Fibroblast of villous mesenchyme (primary cell): ENCODE data around the gene EXOSC7. TPM values are rescaled to one million over a fixed set of nuclear protein-coding genes. Genes with fewer than 3 reads are reported as not detected.
A peak's percentile ranks its signal among the peaks of the same experiment; 100 is the strongest.

ENCODE experiments used
- DNase-seq: peaks from one replicate; pipeline ENCODE4 v3.0.0-alpha.2; 2010; ENCODE audit warnings: low read depth
- H3K4me3 ChIP-seq: 2 replicates; pipeline ENCODE4 v1.5.1; 2011; ENCODE audit warnings: low read depth, mild to moderate bottlenecking, low read length
- CTCF ChIP-seq: IDR thresholded peaks from 2 replicates; pipeline ENCODE4 v1.5.1; 2012; ENCODE audit warnings: low read depth, mild to moderate bottlenecking, low read length; ENCODE audit not compliant: insufficient read depth
- total RNA-seq: library from RNA; depleted of rRNA; stranded (reverse); fragments of >200 nt; gene quantifications from 2 replicates; pipeline ENCODE4 v1.2.3, GENCODE V29; 2012

Gene EXOSC7
- total RNA-seq = 27.1 and 32.4 TPM in 2 replicates

DNA sequence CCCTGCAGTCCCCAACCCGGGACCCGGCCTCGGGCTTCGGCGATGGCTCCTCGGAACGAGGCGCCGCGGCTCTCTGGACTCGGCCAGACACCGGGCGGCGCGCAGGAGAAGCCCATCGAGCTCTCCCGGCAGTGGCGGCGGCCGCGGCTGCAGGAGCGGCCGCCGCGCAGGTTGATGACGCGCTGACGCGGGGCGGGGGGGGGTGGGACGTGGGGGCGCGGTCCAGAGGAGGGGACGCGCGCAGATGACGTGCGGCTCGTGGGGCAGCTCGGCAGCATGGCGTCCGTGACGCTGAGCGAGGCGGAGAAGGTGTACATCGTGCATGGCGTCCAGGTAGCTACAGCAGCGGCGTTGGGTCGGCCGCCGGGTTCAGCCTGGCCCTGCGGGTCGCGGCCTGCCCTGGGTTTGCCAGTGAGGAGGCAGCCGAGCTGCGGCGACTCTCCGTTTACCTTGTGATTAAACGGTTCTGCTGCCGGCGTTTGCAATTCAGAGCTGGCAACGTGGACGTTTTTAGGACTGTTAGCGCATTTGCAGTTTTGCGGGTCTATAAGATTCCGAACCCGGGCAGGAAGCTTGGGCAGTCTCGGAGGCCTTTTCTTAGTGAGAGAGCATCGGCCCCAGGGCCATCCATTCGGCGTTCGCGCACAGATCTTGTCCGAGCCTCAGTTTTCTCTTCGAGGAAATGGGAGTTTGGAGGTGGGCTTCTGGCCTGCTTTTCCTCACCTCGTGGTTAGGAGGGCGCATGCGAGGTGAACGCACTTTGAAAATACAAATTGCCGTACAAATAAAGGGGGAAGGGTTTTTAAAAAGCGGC lies at the start of gene EXOSC7, which contains the start of gene ZDHHC3:
Gene EXOSC7 (plus strand): TSS at position 243 of the 814 bp plus-strand sequence. CDS start 34 bp downstream, at position 277.
Gene ZDHHC3 (minus strand): TSS at position 173 of the 814 bp plus-strand sequence. CDS start 16,738 bp downstream, outside the sequence.
- peak within 1 kb of the TSS; percentile 97 for H3K4me3 ChIP-seq
- peak; percentile 91 for DNase-seq
- TF ChIP-seq CTCF = no peak

- H3K4me3 ChIP-seq = no peak overlapping the region
- no peak for DNase-seq
- no peak for TF ChIP-seq CTCF
Observed at GRCh38 chr3:44926921-44927320, 49.1 kb upstream of the EXOSC7 start.

GRCh38 chr3:44927371-44927770 lies 48.7 kb upstream of the EXOSC7 start:
- TF ChIP-seq CTCF = no peak
- no peak overlapping the region for H3K4me3 ChIP-seq
- DNase-seq = no peak

- no peak for TF ChIP-seq CTCF
Observed at GRCh38 chr3:44929782-44930181, 46.3 kb upstream of the EXOSC7 start.

GRCh38 chr3:44930911-44931310 lies 45.1 kb upstream of the EXOSC7 start:
- no peak for DNase-seq
- TF ChIP-seq CTCF = no peak

More at GRCh38 chr3:44929782-44930181, 46.3 kb upstream of the EXOSC7 start:
- no peak for DNase-seq
- no peak overlapping the region for H3K4me3 ChIP-seq

DNA sequence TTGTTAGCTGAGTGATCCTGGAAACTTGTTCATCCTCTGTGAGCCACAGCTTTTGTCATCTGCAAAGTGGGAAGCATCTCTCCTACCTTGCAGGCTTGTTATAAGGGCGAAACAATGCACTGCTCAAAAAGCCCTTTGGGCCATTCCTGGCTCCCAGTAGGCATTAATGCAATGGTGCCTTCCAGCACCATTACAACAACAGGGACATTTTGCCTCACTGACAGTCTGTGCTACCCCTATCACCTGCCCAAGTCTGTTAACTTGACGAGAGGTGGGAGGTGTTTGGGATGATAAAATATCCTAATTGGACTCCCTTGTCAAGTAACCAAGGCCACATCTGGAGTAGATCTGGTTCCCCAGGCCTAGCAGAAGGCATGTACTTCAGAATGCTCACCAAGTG lies 44.3 kb upstream of the EXOSC7 start:
- TF ChIP-seq CTCF = no peak
- no peak overlapping the region for H3K4me3 ChIP-seq
- no peak for DNase-seq

More at GRCh38 chr3:44930911-44931310, 45.1 kb upstream of the EXOSC7 start:
- no peak overlapping the region for H3K4me3 ChIP-seq
